IMR-90 (cell line): ENCODE measurements around the gene SLC2A2. TPM values are rescaled to one million over a fixed set of nuclear protein-coding genes. Genes with fewer than 3 reads are reported as not detected.

Source experiments
- ATAC-seq: fragments of 200-7000 bp; cut with Tn5 transposase; 2 replicates; pipeline ENCODE4 v1.9.1; 2020; ENCODE audit warnings: low read depth, mild to moderate bottlenecking, moderate library complexity
- BruUV-seq: library from RNA; stranded (reverse); fragments of 400-500 nt; replicated peaks from 2 replicates; lab custom pipeline; 2021; lab: Mats Ljungman, UMichigan
- CTCF ChIA-PET: fragments of 300-600 bp; formaldehyde crosslinking; extraction: SDS; loops from one replicate; lab custom pipeline; 2021; ENCODE audit warnings: antibody characterized with exemption; lab: Yijun Ruan, JAX
- POLR2A ChIA-PET: fragments of 300-600 bp; sonication (Branson Sonifier 250); formaldehyde crosslinking; loops from one replicate; lab custom pipeline; 2022; ENCODE audit warnings: antibody characterized with exemption; ENCODE audit not compliant: unreplicated experiment; lab: Charles Lee
- DNase-seq: peaks from one replicate; pipeline ENCODE4 v3.0.0; 2013
- H2AFZ ChIP-seq: replicated peaks from 2 replicates; pipeline ENCODE3; 2013; ENCODE audit warnings: low read length, mild to moderate bottlenecking; ENCODE audit not compliant: poor library complexity
- H2AK5ac ChIP-seq: 2 replicates; pipeline ENCODE4 v1.6.1; 2013; ENCODE audit warnings: low read depth, low read length, inconsistent platforms
- H2AK9ac ChIP-seq: replicated peaks from 2 replicates; pipeline ENCODE3; 2013; ENCODE audit warnings: mild to moderate bottlenecking, low read depth, low read length, moderate library complexity; ENCODE audit not compliant: poor library complexity
- H2BK120ac ChIP-seq: 2 replicates; pipeline ENCODE4 v1.6.1; 2013; ENCODE audit warnings: low read depth, low read length, inconsistent platforms
- H2BK15ac ChIP-seq: 3 replicates; pipeline ENCODE4 v1.6.1; 2013; ENCODE audit warnings: low read depth, low read length, inconsistent platforms
- H2BK20ac ChIP-seq: 2 replicates; pipeline ENCODE4 v1.6.1; 2013; ENCODE audit warnings: low read depth, mild to moderate bottlenecking, inconsistent platforms, low read length, moderate library complexity
- H2BK5ac ChIP-seq: 2 replicates; pipeline ENCODE4 v1.6.1; 2013; ENCODE audit warnings: mild to moderate bottlenecking, low read depth, low read length, inconsistent platforms; ENCODE audit not compliant: poor library complexity, severe bottlenecking
- H3K14ac ChIP-seq: replicated peaks from 2 replicates; pipeline ENCODE4 v1.6.1; 2013; ENCODE audit warnings: low read depth, low read length, inconsistent platforms
- H3K18ac ChIP-seq: 2 replicates; pipeline ENCODE4 v1.6.1; 2013; ENCODE audit warnings: low read depth, low read length, control low read depth
- H3K23ac ChIP-seq: 2 replicates; pipeline ENCODE4 v1.6.1; 2013; ENCODE audit warnings: low read depth, low read length, inconsistent platforms
- H3K27ac ChIP-seq: 2 replicates; pipeline ENCODE4 v1.5.1; 2013; ENCODE audit warnings: mild to moderate bottlenecking, control low read depth, low read length; ENCODE audit not compliant: insufficient read depth
- H3K27me3 ChIP-seq: 2 replicates; pipeline ENCODE4 v1.6.1; 2013; ENCODE audit warnings: low read length; ENCODE audit not compliant: control insufficient read depth, insufficient read depth
- H3K36me3 ChIP-seq: 2 replicates; pipeline ENCODE4 v1.6.1; 2013; ENCODE audit warnings: low read length, mixed read lengths; ENCODE audit not compliant: control insufficient read depth, insufficient read depth
- H3K4ac ChIP-seq: 2 replicates; pipeline ENCODE4 v1.6.1; 2013; ENCODE audit warnings: low read depth, low read length, inconsistent platforms
- H3K4me1 ChIP-seq: 2 replicates; pipeline ENCODE4 v1.6.1; 2013; ENCODE audit warnings: low read length, mixed read lengths; ENCODE audit not compliant: control insufficient read depth, insufficient read depth
- H3K4me2 ChIP-seq: 2 replicates; pipeline ENCODE4 v1.6.1; 2013; ENCODE audit warnings: low read depth, mild to moderate bottlenecking, control low read depth, low read length, moderate library complexity
- H3K4me3 ChIP-seq: 2 replicates; pipeline ENCODE4 v1.5.1; 2013; ENCODE audit warnings: low read depth, mild to moderate bottlenecking, control low read depth, low read length, moderate library complexity; ENCODE audit not compliant: insufficient read depth
- H3K56ac ChIP-seq: 2 replicates; pipeline ENCODE4 v1.6.1; 2013; ENCODE audit warnings: low read length, inconsistent platforms; ENCODE audit not compliant: insufficient read depth; ENCODE audit errors: extremely low read depth
- H3K79me1 ChIP-seq, 2 experiments: 2 replicates each; pipeline ENCODE4 v1.6.1; 2013; ENCODE audit warnings: low read length in 2 of 2, inconsistent platforms in 1 of 2, low read depth in 1 of 2
- H3K9ac ChIP-seq: 2 replicates; pipeline ENCODE4 v1.6.1; 2013; ENCODE audit warnings: low read depth, low read length, control low read depth
- H3K9me1 ChIP-seq: 2 replicates; pipeline ENCODE4 v1.6.1; 2013; ENCODE audit warnings: low read length, inconsistent platforms; ENCODE audit not compliant: insufficient read depth
- H3K9me3 ChIP-seq: 2 replicates; pipeline ENCODE4 v1.6.1; 2013; ENCODE audit warnings: low read length; ENCODE audit not compliant: control insufficient read depth, insufficient read depth
- H4K20me1 ChIP-seq: 2 replicates; pipeline ENCODE4 v1.6.1; 2013; ENCODE audit warnings: low read length, inconsistent platforms; ENCODE audit not compliant: insufficient read depth
- H4K5ac ChIP-seq: 2 replicates; pipeline ENCODE4 v1.6.1; 2013; ENCODE audit warnings: mild to moderate bottlenecking, low read depth, low read length, control low read depth
- H4K8ac ChIP-seq, 2 experiments: 2 replicates each; pipeline ENCODE4 v1.6.1; 2013; ENCODE audit warnings: low read depth in 2 of 2, low read length in 2 of 2, control low read depth in 1 of 2, inconsistent platforms in 1 of 2
- H4K91ac ChIP-seq: 2 replicates; pipeline ENCODE4 v1.6.1; 2013; ENCODE audit warnings: low read depth, low read length, inconsistent platforms; ENCODE audit not compliant: insufficient read depth
- BHLHE40 ChIP-seq: fragments of 150-350 bp; IDR thresholded peaks from 2 replicates; pipeline ENCODE4 v1.6.1; 2016; ENCODE audit warnings: mild to moderate bottlenecking, low read depth, low read length
- MAFK ChIP-seq: IDR thresholded peaks from 2 replicates; pipeline ENCODE4 v1.6.1; 2012; ENCODE audit warnings: low read depth, low read length, improper control_type of control experiment
- RCOR1 ChIP-seq: IDR thresholded peaks from 2 replicates; pipeline ENCODE4 v1.6.1; 2012; ENCODE audit warnings: mild to moderate bottlenecking, low read length, improper control_type of control experiment; ENCODE audit not compliant: insufficient replicate concordance
- RFX5 ChIP-seq: IDR thresholded peaks from 2 replicates; pipeline ENCODE4 v1.8.0; 2012; ENCODE audit warnings: low read depth, mild to moderate bottlenecking, low read length, moderate library complexity
- SMC3 ChIP-seq: fragments of 150-350 bp; IDR thresholded peaks from 2 replicates; pipeline ENCODE4 v1.6.1; 2016; ENCODE audit warnings: low read depth, mild to moderate bottlenecking, antibody characterized with exemption, low read length, moderate library complexity
- WGBS, 2 experiments: methylation state at CpG; one replicate each; pipeline versions ENCODE4 v1.1.5 to v1.1.7; 2013; ENCODE audit warnings: missing lambda C conversion rate in 2 of 2; ENCODE audit not compliant: insufficient read length in 1 of 2; ENCODE audit errors: extremely low coverage in 2 of 2; 5-methylcytosine and 5-hydroxymethylcytosine counted together
- dilution Hi-C: fragments of 300-500 bp; cut with HindIII; formaldehyde crosslinking; loops from one replicate; pipeline ENCODE4 v1.14.3; 2018; ENCODE audit warnings: low sequenced_read_pairs; ENCODE audit not compliant: unreplicated experiment
- in situ Hi-C: fragments of 300-500 bp; cut with MboI; formaldehyde crosslinking; loops from 3 replicates; pipeline ENCODE4 v1.14.3; 2019; ENCODE audit warnings: low sequenced_read_pairs, inconsistent platforms, mixed read lengths
- intact Hi-C: fragments of 100-400 bp; cut with micrococcal nuclease; formaldehyde crosslinking; loops from 2 replicates; pipeline ENCODE4 v1.10.0; 2022
- polyA plus RNA-seq, 3 experiments: library from polyadenylated mRNA; depleted of rRNA; stranded (reverse); fragments of >200 nt; gene quantifications; 2 replicates each; pipeline ENCODE4 v1.2.3, GENCODE V29; 2012; ENCODE audit warnings: low replicate concordance in 1 of 3
- total RNA-seq: library from RNA; depleted of rRNA; stranded (reverse); fragments of >200 nt; gene quantifications from 2 replicates; pipeline ENCODE4 v1.2.3, GENCODE V29; 2012
- TF ChIP-seq, protein P1 (sequence below): conservative IDR thresholded peaks from 2 replicates; pipeline ENCODE4 v1.5.1; 2012; ENCODE audit warnings: mild to moderate bottlenecking, low read depth, low read length, improper control_type of control experiment

SLC2A2 gene
- total and polyA plus RNA-seq, 2 of the 4 experiments (the other 2 are of a cell fraction): not detected

- Histone ChIP-seq H3K4me3 (no peak overlapping the region), H3K27ac (no peak overlapping the region), H2BK120ac (no peak overlapping the region), H3K23ac (no peak overlapping the region), H3K4ac (no peak overlapping the region), H3K9me1 (no peaks in the 10 kb centered on the region), H3K36me3 (no peaks in the 10 kb centered on the region), H3K56ac (no peak overlapping the region), H3K79me1 (no peaks in the 10 kb centered on the region), H3K4me2 (no peak overlapping the region), H3K9me3 (no peaks in the 10 kb centered on the region), H2BK5ac (no peak overlapping the region), H2BK15ac (no peak overlapping the region), H3K9ac (no peak overlapping the region), H4K91ac (no peak overlapping the region), H2AK5ac (no peak overlapping the region), H3K27me3 (no peaks in the 10 kb centered on the region), H2BK20ac (no peak overlapping the region), H4K5ac (no peak overlapping the region), H2AFZ (no peak overlapping the region), H4K8ac (no peak overlapping the region), H3K14ac (no peak overlapping the region), H2AK9ac (no peak overlapping the region), H3K18ac (no peak overlapping the region), H3K4me1 (no peaks in the 10 kb centered on the region), H4K20me1 (no peaks in the 10 kb centered on the region)
- DNase-seq (peak; percentile 7), ATAC-seq (peak; percentile 63)
- ChIA-PET POLR2A (no interaction called here), CTCF (no interaction called here)
- in situ Hi-C loops (no loop called here), intact Hi-C loops (no loop called here), dilution Hi-C loops (no loop called here)
- BruUV-seq: no TSS peak
- WGBS, 2 experiments: no CpG with 5 or more reads among the region's 3 CpGs
- TF ChIP-seq RFX5: no peak
- no peak for TF ChIP-seq MAFK
- no peak for TF ChIP-seq RCOR1
- no peak for TF ChIP-seq BHLHE40
- TF ChIP-seq, protein P1, sequence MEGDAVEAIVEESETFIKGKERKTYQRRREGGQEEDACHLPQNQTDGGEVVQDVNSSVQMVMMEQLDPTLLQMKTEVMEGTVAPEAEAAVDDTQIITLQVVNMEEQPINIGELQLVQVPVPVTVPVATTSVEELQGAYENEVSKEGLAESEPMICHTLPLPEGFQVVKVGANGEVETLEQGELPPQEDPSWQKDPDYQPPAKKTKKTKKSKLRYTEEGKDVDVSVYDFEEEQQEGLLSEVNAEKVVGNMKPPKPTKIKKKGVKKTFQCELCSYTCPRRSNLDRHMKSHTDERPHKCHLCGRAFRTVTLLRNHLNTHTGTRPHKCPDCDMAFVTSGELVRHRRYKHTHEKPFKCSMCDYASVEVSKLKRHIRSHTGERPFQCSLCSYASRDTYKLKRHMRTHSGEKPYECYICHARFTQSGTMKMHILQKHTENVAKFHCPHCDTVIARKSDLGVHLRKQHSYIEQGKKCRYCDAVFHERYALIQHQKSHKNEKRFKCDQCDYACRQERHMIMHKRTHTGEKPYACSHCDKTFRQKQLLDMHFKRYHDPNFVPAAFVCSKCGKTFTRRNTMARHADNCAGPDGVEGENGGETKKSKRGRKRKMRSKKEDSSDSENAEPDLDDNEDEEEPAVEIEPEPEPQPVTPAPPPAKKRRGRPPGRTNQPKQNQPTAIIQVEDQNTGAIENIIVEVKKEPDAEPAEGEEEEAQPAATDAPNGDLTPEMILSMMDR: no peak
- TF ChIP-seq SMC3: no peak
Measured at GRCh38 chr3:171068658-171069057, 42.1 kb upstream of the SLC2A2 start.
